IMR-90 (cell line): ENCODE results near the gene TBC1D9B. TPM values are rescaled to one million over a fixed set of nuclear protein-coding genes. Genes with fewer than 3 reads are reported as not detected.

Experiments
- ATAC-seq: fragments of 200-7000 bp; cut with Tn5 transposase; 2 replicates; pipeline ENCODE4 v1.9.1; 2020; ENCODE audit warnings: low read depth, mild to moderate bottlenecking, moderate library complexity
- BruUV-seq: library from RNA; stranded (reverse); fragments of 400-500 nt; replicated peaks from 2 replicates; lab custom pipeline; 2021; lab: Mats Ljungman, UMichigan
- CTCF ChIA-PET: fragments of 300-600 bp; formaldehyde crosslinking; extraction: SDS; loops from one replicate; lab custom pipeline; 2021; ENCODE audit warnings: antibody characterized with exemption; lab: Yijun Ruan, JAX
- POLR2A ChIA-PET: fragments of 300-600 bp; sonication (Branson Sonifier 250); formaldehyde crosslinking; loops from one replicate; lab custom pipeline; 2022; ENCODE audit warnings: antibody characterized with exemption; ENCODE audit not compliant: unreplicated experiment; lab: Charles Lee
- DNase-seq: peaks from one replicate; pipeline ENCODE4 v3.0.0; 2013
- H2AFZ ChIP-seq: replicated peaks from 2 replicates; pipeline ENCODE3; 2013; ENCODE audit warnings: low read length, mild to moderate bottlenecking; ENCODE audit not compliant: poor library complexity
- H2AK5ac ChIP-seq: 2 replicates; pipeline ENCODE4 v1.6.1; 2013; ENCODE audit warnings: low read depth, low read length, inconsistent platforms
- H2AK9ac ChIP-seq: replicated peaks from 2 replicates; pipeline ENCODE3; 2013; ENCODE audit warnings: mild to moderate bottlenecking, low read depth, low read length, moderate library complexity; ENCODE audit not compliant: poor library complexity
- H2BK120ac ChIP-seq: 2 replicates; pipeline ENCODE4 v1.6.1; 2013; ENCODE audit warnings: low read depth, low read length, inconsistent platforms
- H2BK15ac ChIP-seq: 3 replicates; pipeline ENCODE4 v1.6.1; 2013; ENCODE audit warnings: low read depth, low read length, inconsistent platforms
- H2BK20ac ChIP-seq: 2 replicates; pipeline ENCODE4 v1.6.1; 2013; ENCODE audit warnings: low read depth, mild to moderate bottlenecking, inconsistent platforms, low read length, moderate library complexity
- H2BK5ac ChIP-seq: 2 replicates; pipeline ENCODE4 v1.6.1; 2013; ENCODE audit warnings: mild to moderate bottlenecking, low read depth, low read length, inconsistent platforms; ENCODE audit not compliant: poor library complexity, severe bottlenecking
- H3K14ac ChIP-seq: replicated peaks from 2 replicates; pipeline ENCODE4 v1.6.1; 2013; ENCODE audit warnings: low read depth, low read length, inconsistent platforms
- H3K18ac ChIP-seq: 2 replicates; pipeline ENCODE4 v1.6.1; 2013; ENCODE audit warnings: low read depth, low read length, control low read depth
- H3K23ac ChIP-seq: 2 replicates; pipeline ENCODE4 v1.6.1; 2013; ENCODE audit warnings: low read depth, low read length, inconsistent platforms
- H3K27ac ChIP-seq: 2 replicates; pipeline ENCODE4 v1.5.1; 2013; ENCODE audit warnings: mild to moderate bottlenecking, control low read depth, low read length; ENCODE audit not compliant: insufficient read depth
- H3K27me3 ChIP-seq: 2 replicates; pipeline ENCODE4 v1.6.1; 2013; ENCODE audit warnings: low read length; ENCODE audit not compliant: control insufficient read depth, insufficient read depth
- H3K36me3 ChIP-seq: 2 replicates; pipeline ENCODE4 v1.6.1; 2013; ENCODE audit warnings: low read length, mixed read lengths; ENCODE audit not compliant: control insufficient read depth, insufficient read depth
- H3K4ac ChIP-seq: 2 replicates; pipeline ENCODE4 v1.6.1; 2013; ENCODE audit warnings: low read depth, low read length, inconsistent platforms
- H3K4me1 ChIP-seq: 2 replicates; pipeline ENCODE4 v1.6.1; 2013; ENCODE audit warnings: low read length, mixed read lengths; ENCODE audit not compliant: control insufficient read depth, insufficient read depth
- H3K4me2 ChIP-seq: 2 replicates; pipeline ENCODE4 v1.6.1; 2013; ENCODE audit warnings: low read depth, mild to moderate bottlenecking, control low read depth, low read length, moderate library complexity
- H3K4me3 ChIP-seq: 2 replicates; pipeline ENCODE4 v1.5.1; 2013; ENCODE audit warnings: low read depth, mild to moderate bottlenecking, control low read depth, low read length, moderate library complexity; ENCODE audit not compliant: insufficient read depth
- H3K56ac ChIP-seq: 2 replicates; pipeline ENCODE4 v1.6.1; 2013; ENCODE audit warnings: low read length, inconsistent platforms; ENCODE audit not compliant: insufficient read depth; ENCODE audit errors: extremely low read depth
- H3K79me1 ChIP-seq, 2 experiments: 2 replicates each; pipeline ENCODE4 v1.6.1; 2013; ENCODE audit warnings: low read length in 2 of 2, inconsistent platforms in 1 of 2, low read depth in 1 of 2
- H3K9ac ChIP-seq: 2 replicates; pipeline ENCODE4 v1.6.1; 2013; ENCODE audit warnings: low read depth, low read length, control low read depth
- H3K9me1 ChIP-seq: 2 replicates; pipeline ENCODE4 v1.6.1; 2013; ENCODE audit warnings: low read length, inconsistent platforms; ENCODE audit not compliant: insufficient read depth
- H3K9me3 ChIP-seq: 2 replicates; pipeline ENCODE4 v1.6.1; 2013; ENCODE audit warnings: low read length; ENCODE audit not compliant: control insufficient read depth, insufficient read depth
- H4K20me1 ChIP-seq: 2 replicates; pipeline ENCODE4 v1.6.1; 2013; ENCODE audit warnings: low read length, inconsistent platforms; ENCODE audit not compliant: insufficient read depth
- H4K5ac ChIP-seq: 2 replicates; pipeline ENCODE4 v1.6.1; 2013; ENCODE audit warnings: mild to moderate bottlenecking, low read depth, low read length, control low read depth
- H4K8ac ChIP-seq, 2 experiments: 2 replicates each; pipeline ENCODE4 v1.6.1; 2013; ENCODE audit warnings: low read depth in 2 of 2, low read length in 2 of 2, control low read depth in 1 of 2, inconsistent platforms in 1 of 2
- H4K91ac ChIP-seq: 2 replicates; pipeline ENCODE4 v1.6.1; 2013; ENCODE audit warnings: low read depth, low read length, inconsistent platforms; ENCODE audit not compliant: insufficient read depth
- BHLHE40 ChIP-seq: fragments of 150-350 bp; IDR thresholded peaks from 2 replicates; pipeline ENCODE4 v1.6.1; 2016; ENCODE audit warnings: mild to moderate bottlenecking, low read depth, low read length
- CEBPB ChIP-seq: IDR thresholded peaks from 2 replicates; pipeline ENCODE4 v1.6.1; 2012; ENCODE audit warnings: low read depth, low read length, improper control_type of control experiment
- CTCF ChIP-seq: conservative IDR thresholded peaks from 2 replicates; pipeline ENCODE4 v1.5.1; 2012; ENCODE audit warnings: mild to moderate bottlenecking, low read depth, low read length, improper control_type of control experiment
- ELK1 ChIP-seq: fragments of 150-350 bp; IDR thresholded peaks from 2 replicates; pipeline ENCODE4 v1.6.1; 2016; ENCODE audit warnings: low read depth, mild to moderate bottlenecking, low read length, moderate library complexity, borderline replicate concordance
- FOS ChIP-seq: fragments of 150-350 bp; IDR thresholded peaks from 2 replicates; pipeline ENCODE4 v1.6.1; 2016; ENCODE audit warnings: low read depth, low read length
- MAFK ChIP-seq: IDR thresholded peaks from 2 replicates; pipeline ENCODE4 v1.6.1; 2012; ENCODE audit warnings: low read depth, low read length, improper control_type of control experiment
- MAZ ChIP-seq: IDR thresholded peaks from 2 replicates; pipeline ENCODE4 v1.6.1; 2012; ENCODE audit warnings: low read depth, mild to moderate bottlenecking, low read length, improper control_type of control experiment, moderate library complexity, borderline replicate concordance
- MXI1 ChIP-seq: IDR thresholded peaks from 2 replicates; pipeline ENCODE4 v1.6.1; 2012; ENCODE audit warnings: low read depth, mild to moderate bottlenecking, low read length, moderate library complexity, borderline replicate concordance
- POLR2A ChIP-seq: IDR thresholded peaks from 2 replicates; pipeline ENCODE4 v1.6.1; 2012; ENCODE audit warnings: mild to moderate bottlenecking, low read depth, low read length
- RAD21 ChIP-seq: IDR thresholded peaks from 2 replicates; pipeline ENCODE4 v1.6.1; 2012; ENCODE audit warnings: low read length, improper control_type of control experiment
- RCOR1 ChIP-seq: IDR thresholded peaks from 2 replicates; pipeline ENCODE4 v1.6.1; 2012; ENCODE audit warnings: mild to moderate bottlenecking, low read length, improper control_type of control experiment; ENCODE audit not compliant: insufficient replicate concordance
- RFX5 ChIP-seq: IDR thresholded peaks from 2 replicates; pipeline ENCODE4 v1.8.0; 2012; ENCODE audit warnings: low read depth, mild to moderate bottlenecking, low read length, moderate library complexity
- SMC3 ChIP-seq: fragments of 150-350 bp; IDR thresholded peaks from 2 replicates; pipeline ENCODE4 v1.6.1; 2016; ENCODE audit warnings: low read depth, mild to moderate bottlenecking, antibody characterized with exemption, low read length, moderate library complexity
- USF2 ChIP-seq: fragments of 150-350 bp; IDR thresholded peaks from 2 replicates; pipeline ENCODE4 v1.6.1; 2017; ENCODE audit warnings: mild to moderate bottlenecking, antibody characterized with exemption, low read length, low read depth
- whole genome bisulfite sequencing, 2 experiments: methylation state at CpG; one replicate each; pipeline versions ENCODE4 v1.1.5 to v1.1.7; 2013; ENCODE audit warnings: missing lambda C conversion rate in 2 of 2; ENCODE audit not compliant: insufficient read length in 1 of 2; ENCODE audit errors: extremely low coverage in 2 of 2; 5-methylcytosine and 5-hydroxymethylcytosine counted together
- dilution Hi-C: fragments of 300-500 bp; cut with HindIII; formaldehyde crosslinking; loops from one replicate; pipeline ENCODE4 v1.14.3; 2018; ENCODE audit warnings: low sequenced_read_pairs; ENCODE audit not compliant: unreplicated experiment
- in situ Hi-C: fragments of 300-500 bp; cut with MboI; formaldehyde crosslinking; loops from 3 replicates; pipeline ENCODE4 v1.14.3; 2019; ENCODE audit warnings: low sequenced_read_pairs, inconsistent platforms, mixed read lengths
- intact Hi-C: fragments of 100-400 bp; cut with micrococcal nuclease; formaldehyde crosslinking; loops from 2 replicates; pipeline ENCODE4 v1.10.0; 2022
- polyA plus RNA-seq, 3 experiments: library from polyadenylated mRNA; depleted of rRNA; stranded (reverse); fragments of >200 nt; gene quantifications; 2 replicates each; pipeline ENCODE4 v1.2.3, GENCODE V29; 2012; ENCODE audit warnings: low replicate concordance in 1 of 3
- total RNA-seq: library from RNA; depleted of rRNA; stranded (reverse); fragments of >200 nt; gene quantifications from 2 replicates; pipeline ENCODE4 v1.2.3, GENCODE V29; 2012

TBC1D9B gene
- total and polyA plus RNA-seq, 2 of the 4 experiments (the other 2 are of a cell fraction) = 58.6 to 78.1 TPM

- H2BK20ac ChIP-seq = no peak overlapping the region
- H3K18ac ChIP-seq = no peak overlapping the region
- H3K4ac ChIP-seq = no peak overlapping the region
- H3K27ac ChIP-seq = no peak overlapping the region
- ATAC-seq (no peak), DNase-seq (no peak)
- WGBS, 2 experiments = 100% methylated on average over 2 of the region's 7 CpGs; no CpG with 5 or more reads in 1 of the 2 experiments
- intact Hi-C loops = no loop called here
- H3K79me1 ChIP-seq = peaks cover 44 to 73% of the 10 kb centered on the region in 2 experiments
- TF ChIP-seq MXI1 (no peak), SMC3 (no peak), BHLHE40 (no peak), USF2 (no peak), RFX5 (no peak), FOS (no peak), POLR2A (no peak), MAFK (no peak), CTCF (no peak), MAZ (no peak), ELK1 (no peak), CEBPB (no peak), RCOR1 (no peak), RAD21 (no peak)
- BruUV-seq = no TSS peak
- dilution Hi-C loops = no loop called here
- H2BK120ac ChIP-seq = no peak overlapping the region
- H3K23ac ChIP-seq = no peak overlapping the region
- H3K36me3 ChIP-seq = peaks cover 53% of the 10 kb centered on the region
- no peak overlapping the region for H3K9ac ChIP-seq
- H2BK15ac ChIP-seq = no peak overlapping the region
- in situ Hi-C loops = no loop called here
- H3K4me1 ChIP-seq = peaks cover 7% of the 10 kb centered on the region; the same call in 1 of the 2 replicates
- no peak overlapping the region for H4K91ac ChIP-seq
- no peak overlapping the region for H2BK5ac ChIP-seq
- H3K14ac ChIP-seq = no peak overlapping the region
- H4K5ac ChIP-seq = no peak overlapping the region
- ChIA-PET POLR2A (no interaction called here), CTCF (no interaction called here)
- H3K4me3 ChIP-seq = no peak overlapping the region
- peaks cover 8% of the 10 kb centered on the region; the same call in 1 of the 2 replicates for H3K9me1 ChIP-seq
- no peak overlapping the region for H2AFZ ChIP-seq
- no peaks in the 10 kb centered on the region for H3K9me3 ChIP-seq
- H2AK9ac ChIP-seq = no peak overlapping the region
- no peaks in the 10 kb centered on the region for H3K27me3 ChIP-seq
- H3K4me2 ChIP-seq = no peak overlapping the region
- no peak overlapping the region for H2AK5ac ChIP-seq
- no peak overlapping the region for H3K56ac ChIP-seq
- H4K20me1 ChIP-seq = peaks cover 30% of the 10 kb centered on the region
- no peak overlapping the region for H4K8ac ChIP-seq
Observed at GRCh38 chr5:179902763-179903158, 4.9 kb downstream of the TBC1D9B start.
